Measurements from ENCODE around the gene ASAP2. TPM values are rescaled to one million over a fixed set of nuclear protein-coding genes. Genes with fewer than 3 reads are reported as not detected.
A peak's percentile ranks its signal among the peaks of the same experiment; 100 is the strongest.

Gene ASAP2
- polyA plus RNA-seq (41.0 and 54.6 TPM in 2 replicates), polyA minus RNA-seq (74.3 and 91.7 TPM in 2 replicates)

- Histone ChIP-seq H3F3A (ENCODE audit: insufficient read depth, low read length, poor library complexity, severe bottlenecking) (no peaks in the 10 kb centered on the region), H3K9me2 (ENCODE audit: insufficient read depth, low read length) (no peaks in the 10 kb centered on the region), H3K9me3 (ENCODE audit: low read length) (no peaks in the 10 kb centered on the region), H3K36me3 (ENCODE audit: insufficient read depth, low read length) (no peaks in the 10 kb centered on the region), H2AFZ (ENCODE audit: low read depth, low read length) (peak within 1 kb of the TSS; percentile 19), H3K4me2 (ENCODE audit: low read length) (peak within 1 kb of the TSS; percentile 54), H3K27me3 (ENCODE audit: insufficient read depth, low read depth, low read length) (no peaks in the 10 kb centered on the region), H4K20me1 (ENCODE audit: insufficient read depth) (no peaks in the 10 kb centered on the region), H3K4me3 (ENCODE audit: low read length) (peak within 1 kb of the TSS; percentile 97), H3K9ac (ENCODE audit: low read length) (peak within 1 kb of the TSS; percentile 80), H3K27ac (ENCODE audit: low read length) (peak within 1 kb of the TSS; percentile 69), H3K79me2 (replicated peaks; ENCODE audit: insufficient read depth, low read length) (peaks cover 35% of the 10 kb centered on the region)
- TF ChIP-seq MXI1 (conservative IDR thresholded peaks at IDR 0.05; ENCODE audit: poor library complexity, severe bottlenecking) (peak; percentile 77), POLR2AphosphoS5 (IDR thresholded peaks at IDR 0.05) (peak; percentile 62), RAD21 (conservative IDR thresholded peaks at IDR 0.05) (peak; percentile 74), EZH2 (IDR thresholded peaks at IDR 0.05; ENCODE audit: borderline replicate concordance, insufficient read depth, low read length, poor library complexity, severe bottlenecking) (no peak), EP300 (conservative IDR thresholded peaks at IDR 0.05; ENCODE audit: poor library complexity, severe bottlenecking) (peak; percentile 40), SMC3 (conservative IDR thresholded peaks at IDR 0.05; ENCODE audit: poor library complexity) (peak; percentile 81), REST (IDR thresholded peaks at IDR 0.05; ENCODE audit: borderline replicate concordance) (no peak), CTCF (IDR thresholded peaks at IDR 0.05; ENCODE audit: poor library complexity, severe bottlenecking) (peak; percentile 95), TAF1 (IDR thresholded peaks at IDR 0.05; ENCODE audit: low read depth) (peak; percentile 50)
These were observed at the start of gene ASAP2 for GRCh38 chr2:9205963-9206948. ASAP2 (plus strand) TSS chr2:9206812; CDS start chr2:9207105, 293 bp downstream.
